C1 segment of cervical spinal cord (tissue), 14 donors: Measurements from ENCODE around the gene KCNV2.

Experiments
- DNase-seq, 14 donors: peaks; one replicate each; lab custom pipeline; 2025; lab: John Stamatoyannopoulos, UW

The KCNV2 gene

GRCh38 chr9:2720179-2720654 lies 2.9 kb downstream of the KCNV2 start:
- DNase-seq = no peak

DNA sequence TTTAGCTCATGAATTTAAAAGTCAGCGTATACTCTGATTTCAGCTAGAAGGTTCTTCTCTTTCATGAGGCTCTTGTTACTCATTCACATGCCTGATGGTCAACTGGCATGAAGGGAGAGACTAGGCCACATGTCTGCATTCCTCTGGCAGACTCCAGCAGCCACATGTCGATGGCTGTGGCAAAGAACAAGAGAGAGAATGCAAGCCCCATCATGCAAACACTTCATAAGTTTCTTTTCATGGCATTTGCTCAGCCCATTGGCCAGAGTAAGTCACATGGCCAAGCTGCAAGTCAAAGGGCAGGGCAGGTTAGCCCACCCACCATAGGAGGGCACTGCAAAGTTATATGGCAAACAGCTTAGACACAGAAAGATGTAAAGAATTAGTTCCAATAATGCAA lies 5.4 kb downstream of the KCNV2 start:
- no peak for DNase-seq

DNA sequence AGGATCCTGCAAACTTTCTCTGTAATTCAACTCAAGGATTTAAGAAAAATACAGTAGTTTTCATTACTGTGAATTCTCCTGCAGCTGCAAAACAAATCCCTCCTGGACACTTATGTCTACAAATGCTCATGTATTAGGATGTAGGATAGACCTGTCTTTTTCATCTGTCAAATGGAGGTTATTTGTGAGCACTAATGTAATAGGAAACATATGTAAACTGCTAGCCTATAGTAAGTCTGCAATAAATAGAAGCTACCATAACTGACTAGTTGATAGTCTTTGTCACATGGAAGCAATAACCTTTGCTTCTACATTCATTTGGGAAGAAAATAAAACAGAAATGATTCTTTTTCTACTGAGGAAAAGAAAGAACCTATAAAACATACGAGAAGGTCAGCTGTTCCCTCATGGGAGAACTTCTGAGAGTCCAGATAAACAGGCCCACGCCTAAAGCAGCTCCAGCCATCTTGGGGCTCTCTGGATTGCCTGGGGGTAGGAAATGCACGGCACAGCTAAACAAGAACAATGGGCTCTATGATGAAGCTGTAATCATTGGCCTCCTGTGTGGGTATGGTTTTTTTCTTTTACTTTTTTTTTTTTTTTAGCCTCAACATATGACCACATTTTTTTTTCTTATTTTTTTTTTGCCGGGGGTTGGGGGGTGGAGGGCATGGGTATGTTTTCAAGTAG lies 6.2 kb downstream of the KCNV2 start:
- DNase-seq = no peak

DNA sequence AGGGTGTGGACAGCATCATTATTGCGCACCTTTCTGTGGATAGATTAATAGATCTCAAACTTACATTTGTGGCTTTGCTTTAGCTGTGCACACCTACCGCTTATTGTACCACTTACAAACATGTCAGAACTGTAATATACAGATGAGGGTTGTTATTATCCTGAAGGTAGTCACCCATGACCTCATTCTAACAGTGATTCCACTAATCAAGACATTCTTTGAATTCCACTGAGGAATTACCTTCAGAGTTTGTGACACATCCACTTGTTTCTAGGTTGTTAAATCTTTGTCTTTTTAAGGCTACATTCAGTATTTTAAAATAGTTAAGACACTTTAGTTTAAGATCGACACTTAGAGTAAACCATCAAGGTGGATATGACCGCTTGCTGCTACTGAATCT lies 7.8 kb downstream of the KCNV2 start:
- DNase-seq = no peak

GRCh38 chr9:2725898-2726649 lies 8.8 kb downstream of the KCNV2 start:
- no peak for DNase-seq

GRCh38 chr9:2726650-2727340 lies 9.5 kb downstream of the KCNV2 start:
- no peak for DNase-seq

- no peak for DNase-seq
Observed at GRCh38 chr9:2727374-2727773, 10.1 kb downstream of the KCNV2 start.

DNA sequence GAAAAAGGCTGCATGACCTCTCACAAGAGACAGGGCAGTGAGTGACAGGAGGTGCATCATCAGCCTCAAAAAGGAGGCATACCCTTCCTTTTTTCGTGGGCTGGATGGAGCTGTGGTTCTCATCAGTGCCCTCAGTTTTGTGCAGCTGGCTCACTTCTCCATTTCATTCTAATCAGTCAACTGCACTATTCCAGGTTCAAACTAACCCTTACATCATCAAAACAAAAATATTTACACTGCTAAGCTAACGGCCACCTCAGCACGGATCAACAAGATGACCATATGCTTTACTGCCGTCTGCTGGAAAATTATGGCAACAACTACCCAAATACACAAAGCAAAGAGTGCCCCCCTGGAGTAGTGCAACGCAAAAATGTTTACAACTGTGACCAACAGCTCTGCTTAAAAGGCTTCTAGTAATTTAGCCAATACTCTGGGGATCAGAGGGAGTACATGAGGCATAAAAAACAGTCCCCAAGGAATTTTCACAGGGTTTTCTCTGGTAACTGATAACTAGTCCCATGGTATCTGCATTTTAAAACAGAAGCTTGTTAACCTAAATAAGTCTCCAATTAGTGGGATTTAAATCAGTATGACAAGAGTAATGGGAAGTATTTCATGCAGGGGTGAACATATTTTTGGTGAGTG lies 10.8 kb downstream of the KCNV2 start:
- peak in 6 of 14 donors; percentile 1 to 34 (median 3) for DNase-seq

DNA sequence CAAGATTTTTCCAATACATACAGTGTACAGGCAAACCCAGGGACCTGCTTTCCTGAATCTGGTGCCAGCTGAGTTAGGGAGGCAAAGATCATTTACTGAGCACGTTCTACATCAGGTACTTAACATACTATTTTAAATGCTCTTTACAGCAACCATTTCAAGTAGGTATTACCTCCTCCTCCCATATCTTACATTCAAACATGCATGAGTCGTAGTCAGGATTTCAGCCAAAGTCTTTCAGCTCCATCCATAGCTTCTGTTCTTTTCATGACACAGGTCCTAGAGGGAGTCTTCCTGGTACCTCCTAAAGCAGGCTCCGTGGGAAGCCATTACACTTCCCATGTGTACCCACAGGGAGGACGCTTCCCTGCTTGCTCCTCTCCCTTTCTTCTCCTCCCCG lies 11.7 kb downstream of the KCNV2 start:
- DNase-seq = no peak

- no peak for DNase-seq
Observed at GRCh38 chr9:2729721-2730120, 12.4 kb downstream of the KCNV2 start.

DNA sequence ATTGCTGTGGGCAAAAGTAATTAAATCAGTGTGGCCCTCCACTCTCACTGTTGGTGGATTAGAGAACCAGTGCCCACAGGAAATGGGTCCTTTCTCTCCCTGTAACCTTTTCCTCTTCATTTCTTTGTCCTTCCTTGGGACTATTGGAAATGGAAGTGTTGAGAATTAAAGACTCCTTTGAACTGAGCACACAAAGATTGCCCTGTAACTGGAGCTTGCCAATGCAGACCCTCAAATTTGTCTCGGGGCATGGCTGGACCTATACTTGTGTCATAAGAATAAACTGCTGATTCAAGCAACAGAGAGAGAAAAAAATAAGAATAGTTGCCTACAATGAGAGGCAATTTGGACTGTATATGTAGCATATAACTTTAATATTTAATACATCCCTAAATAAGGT lies 13.7 kb downstream of the KCNV2 start:
- DNase-seq = no peak

DNA sequence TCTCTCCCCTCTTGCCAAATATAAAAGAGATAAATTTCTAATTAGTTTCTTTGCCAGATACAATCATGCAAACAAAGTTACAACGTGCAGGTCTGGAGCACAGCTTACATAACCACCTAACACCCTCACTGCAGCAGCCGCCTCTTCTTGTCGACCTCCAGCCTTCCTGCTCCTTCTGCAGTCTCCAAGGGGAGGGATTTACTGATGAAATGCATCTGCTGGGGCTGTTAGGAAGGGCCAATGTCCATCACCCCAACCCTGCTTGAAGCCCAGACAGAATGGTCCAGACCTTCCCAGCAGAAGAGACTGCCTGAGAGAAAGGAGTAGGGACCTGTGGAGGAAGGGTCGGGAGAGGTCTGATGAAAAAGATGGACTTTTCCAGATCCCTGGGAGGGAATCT lies 15.2 kb downstream of the KCNV2 start:
- no peak for DNase-seq

- DNase-seq = no peak
Observed at GRCh38 chr9:2740616-2741015, 23.3 kb downstream of the KCNV2 start.

DNA sequence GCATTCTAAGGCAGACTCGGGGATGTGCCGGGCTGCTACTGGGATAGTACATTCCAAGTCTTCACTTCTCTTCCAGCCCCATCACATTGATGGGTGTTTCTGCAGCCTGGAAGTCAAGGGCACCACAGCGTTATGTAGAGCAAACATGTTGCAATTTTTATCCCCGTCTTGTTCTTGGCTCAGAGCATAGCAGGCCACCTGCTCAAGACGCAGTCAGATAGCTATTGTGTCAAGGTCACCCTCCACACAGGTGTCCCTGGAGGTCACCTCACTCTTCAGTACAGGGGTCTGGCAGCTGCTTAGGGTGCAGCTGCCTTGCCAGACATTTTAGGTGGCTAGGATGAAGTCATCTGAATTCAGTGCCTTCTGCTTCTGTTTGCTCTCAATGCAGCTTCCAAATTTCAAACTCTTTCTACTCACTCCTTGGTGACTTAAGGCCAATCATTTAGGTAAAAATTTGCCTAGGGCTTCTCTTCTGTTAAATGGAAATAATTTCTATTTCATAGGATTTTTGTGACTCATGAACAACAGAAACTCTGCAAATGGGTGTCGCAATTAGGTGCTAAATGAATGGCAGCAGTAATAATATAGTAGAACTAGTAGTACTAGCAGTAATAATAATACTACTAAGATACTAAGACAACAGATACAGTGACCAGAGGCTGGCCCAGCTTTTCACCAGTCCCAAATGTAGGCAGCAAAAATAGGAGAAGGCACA lies 24.3 kb downstream of the KCNV2 start:
- no peak for DNase-seq

DNA sequence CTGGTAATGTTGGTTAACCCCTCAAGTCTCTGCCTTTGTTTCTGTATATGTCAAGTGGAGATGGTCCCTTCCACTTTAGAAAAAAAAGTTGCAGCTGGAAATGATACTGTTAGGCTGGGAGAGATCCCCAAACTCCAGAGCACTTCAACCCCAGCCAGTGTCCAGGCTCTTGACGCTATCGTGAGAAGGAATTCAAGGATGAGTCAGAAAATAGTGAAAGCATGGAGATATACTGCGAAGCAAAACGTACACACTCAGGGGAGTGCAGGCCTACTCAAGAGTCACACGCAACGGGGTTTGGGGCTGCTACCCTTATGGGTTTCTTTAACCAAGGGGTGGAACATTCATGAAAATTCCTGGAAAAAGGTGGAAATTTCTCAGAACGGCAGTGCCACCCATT lies 24.9 kb downstream of the KCNV2 start:
- no peak for DNase-seq

DNA sequence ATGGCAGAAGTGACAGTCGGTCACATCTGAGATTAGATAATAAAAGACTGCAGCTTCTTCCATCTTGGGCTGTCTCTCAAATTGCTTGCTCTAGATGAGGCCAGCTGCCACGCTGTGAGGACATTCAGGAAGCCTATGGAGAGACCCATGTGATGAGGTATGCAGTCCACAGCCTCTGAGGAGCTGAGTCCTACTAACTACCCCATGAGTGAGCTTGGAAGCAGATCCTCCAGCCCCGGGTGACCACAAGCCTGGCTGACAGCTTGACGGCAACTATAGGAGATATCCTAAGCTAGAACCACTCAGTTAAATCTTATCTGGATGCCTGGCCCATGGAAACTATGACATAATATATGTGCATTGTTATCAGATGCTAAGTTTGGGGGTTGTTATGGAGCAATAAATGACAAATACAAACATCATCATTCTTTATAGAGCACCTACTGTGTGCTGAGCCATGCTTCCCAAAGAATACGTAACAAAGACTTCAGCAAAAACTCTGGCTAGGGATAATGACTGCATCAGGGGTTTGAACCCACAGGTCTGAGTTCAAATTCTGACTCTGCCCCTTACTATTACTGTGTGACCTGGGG lies 26.7 kb downstream of the KCNV2 start:
- no peak for DNase-seq

- DNase-seq = no peak
Observed at GRCh38 chr9:2745560-2746380, 28.5 kb downstream of the KCNV2 start.

DNA sequence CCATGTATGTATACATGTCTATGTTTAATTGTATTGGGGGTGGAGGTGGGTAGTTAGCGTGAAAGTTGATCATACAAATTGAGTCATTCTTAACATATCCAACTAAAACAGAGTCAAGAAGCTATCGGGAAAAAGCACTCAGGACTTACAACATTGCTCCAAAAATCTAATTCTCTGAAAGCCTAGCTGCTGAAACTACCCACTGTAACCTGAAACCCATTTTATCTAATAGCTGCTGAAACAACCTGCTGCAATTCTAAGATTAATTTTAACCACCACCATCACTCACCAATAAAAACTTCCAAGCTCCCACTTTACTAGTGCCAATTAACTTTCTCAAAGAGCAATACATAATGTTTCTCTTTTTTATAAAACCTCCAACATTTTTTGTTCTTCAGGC lies 32.2 kb downstream of the KCNV2 start:
- no peak for DNase-seq

- no peak for DNase-seq
Observed at GRCh38 chr9:2755285-2755684, 38.0 kb downstream of the KCNV2 start.
